Measurements from ENCODE around the gene NDC1.

NDC1 gene

GRCh38 chr1:53735681-53736080 is 102.4 kb downstream of the NDC1 start:
- Histone ChIP-seq H3K27ac (ENCODE audit: low read depth, low read length) (no peak overlapping the region), H3K27me3 (ENCODE audit: control insufficient read depth in 1 of 2, insufficient read depth in 2 of 2, low read length in 2 of 2) (peaks cover 9 to 37% of the 10 kb centered on the region in 2 donors), H3K9ac (ENCODE audit: low read length) (no peak overlapping the region), H3K9me3 (ENCODE audit: low read length) (no peaks in the 10 kb centered on the region), H3K4me3 (ENCODE audit: low read depth in 1 of 2, low read length in 2 of 2) (no peak overlapping the region), H3K4me1 (ENCODE audit: insufficient read depth, low read length) (peaks cover 8% of the 10 kb centered on the region), H3K36me3 (ENCODE audit: insufficient read depth, low read length) (no peaks in the 10 kb centered on the region)

DNA sequence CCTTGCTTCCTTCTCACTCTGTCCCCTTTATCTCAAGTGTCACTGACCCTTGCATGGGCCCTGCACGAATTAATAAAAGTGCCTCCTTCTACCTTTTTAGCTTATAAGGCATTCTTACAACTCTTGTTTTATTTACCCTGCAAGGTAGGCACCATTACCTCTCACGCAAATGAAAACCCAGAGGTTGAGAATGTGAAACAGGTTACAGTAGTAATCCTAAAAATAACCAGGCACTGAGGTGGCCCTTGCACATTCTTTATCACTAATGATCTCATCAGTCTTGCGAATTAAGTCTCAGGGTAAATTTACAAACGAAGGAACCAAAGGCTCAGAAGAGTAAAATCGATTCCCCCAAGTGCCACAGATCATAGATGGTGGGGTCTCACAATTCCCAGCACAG is 102.8 kb downstream of the NDC1 start:
- H3K9me3 ChIP-seq (ENCODE audit: low read length): no peaks in the 10 kb centered on the region
- H3K9ac ChIP-seq (ENCODE audit: low read length): no peak overlapping the region
- H3K27ac ChIP-seq (ENCODE audit: low read depth, low read length): no peak overlapping the region
- no peaks in the 10 kb centered on the region for H3K36me3 ChIP-seq (ENCODE audit: insufficient read depth, low read length)
- peaks cover 8% of the 10 kb centered on the region for H3K4me1 ChIP-seq (ENCODE audit: insufficient read depth, low read length)
- H3K27me3 ChIP-seq (ENCODE audit: control insufficient read depth in 1 of 2, insufficient read depth in 2 of 2, low read length in 2 of 2): peaks cover 9 to 33% of the 10 kb centered on the region in 2 donors
- no peak overlapping the region for H3K4me3 ChIP-seq (ENCODE audit: low read depth in 1 of 2, low read length in 2 of 2)

DNA sequence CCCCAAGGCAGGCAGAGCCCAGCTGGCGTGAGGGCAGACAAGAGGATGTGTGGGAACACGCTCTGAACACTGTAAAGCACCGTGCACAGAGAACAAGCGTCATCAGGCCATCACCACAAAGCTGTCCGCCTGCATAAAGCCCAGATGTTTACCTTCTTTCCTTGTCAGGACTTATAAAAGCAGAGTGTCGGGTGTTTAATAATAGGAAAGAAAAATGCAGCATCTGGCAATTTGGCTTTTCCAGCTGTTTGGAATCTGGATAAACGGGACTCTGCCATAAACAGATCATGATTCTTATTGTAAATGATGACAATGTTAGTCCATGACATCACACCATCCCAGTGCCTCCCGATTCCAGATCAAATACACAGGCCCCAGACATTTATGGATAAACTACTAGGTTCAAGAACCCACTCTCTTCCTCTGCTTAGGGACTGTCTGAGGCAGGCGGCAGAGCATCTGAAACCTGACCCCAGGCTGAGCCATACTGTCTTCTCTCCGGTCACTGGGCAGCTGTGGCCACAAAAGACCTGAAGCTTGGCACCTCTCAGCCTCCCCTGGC is 103.4 kb downstream of the NDC1 start:
- Histone ChIP-seq H3K27ac (ENCODE audit: low read depth, low read length) (no peak overlapping the region), H3K4me1 (ENCODE audit: insufficient read depth, low read length) (peaks cover 7% of the 10 kb centered on the region), H3K36me3 (ENCODE audit: insufficient read depth, low read length) (no peaks in the 10 kb centered on the region), H3K9ac (ENCODE audit: low read length) (no peak overlapping the region), H3K4me3 (ENCODE audit: low read depth in 1 of 2, low read length in 2 of 2) (no peak overlapping the region), H3K27me3 (ENCODE audit: control insufficient read depth in 1 of 2, insufficient read depth in 2 of 2, low read length in 2 of 2) (peaks cover 4 to 27% of the 10 kb centered on the region in 2 donors), H3K9me3 (ENCODE audit: low read length) (no peaks in the 10 kb centered on the region)

- no peak overlapping the region for H3K4me3 ChIP-seq (ENCODE audit: low read depth in 1 of 2, low read length in 2 of 2)
- peaks cover 0 to 22% of the 10 kb centered on the region in 2 donors for H3K27me3 ChIP-seq (ENCODE audit: control insufficient read depth in 1 of 2, insufficient read depth in 2 of 2, low read length in 2 of 2)
- H3K4me1 ChIP-seq (ENCODE audit: insufficient read depth, low read length): peaks cover 3% of the 10 kb centered on the region
- no peaks in the 10 kb centered on the region for H3K36me3 ChIP-seq (ENCODE audit: insufficient read depth, low read length)
- H3K27ac ChIP-seq (ENCODE audit: low read depth, low read length): no peak overlapping the region
- no peak overlapping the region for H3K9ac ChIP-seq (ENCODE audit: low read length)
- no peaks in the 10 kb centered on the region for H3K9me3 ChIP-seq (ENCODE audit: low read length)
Observed at GRCh38 chr1:53733975-53734649, 104.0 kb downstream of the NDC1 start.

DNA sequence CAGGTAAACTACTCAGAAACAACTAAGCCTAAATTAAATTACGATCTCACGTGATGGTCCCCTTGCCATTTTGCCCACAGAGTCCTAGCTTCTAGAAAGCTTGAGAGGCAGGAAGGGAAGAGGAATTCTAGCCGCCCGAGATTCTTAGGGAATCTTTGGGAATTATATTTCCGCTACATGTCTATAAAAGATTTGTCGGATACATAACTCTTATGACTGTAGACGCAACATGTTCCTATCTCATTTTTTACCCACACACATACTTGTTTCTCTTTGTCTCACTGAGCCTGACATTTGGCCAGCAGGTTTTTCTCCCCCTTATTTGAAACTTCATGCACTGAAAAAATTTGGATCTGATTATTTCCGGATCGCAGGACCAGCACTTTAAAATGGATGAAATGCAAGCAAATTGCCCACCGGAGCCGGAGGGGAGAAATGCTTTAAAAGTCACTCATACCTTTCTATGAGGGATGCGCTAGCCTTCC is 104.6 kb downstream of the NDC1 start:
- no peaks in the 10 kb centered on the region for H3K36me3 ChIP-seq (ENCODE audit: insufficient read depth, low read length)
- H3K9ac ChIP-seq (ENCODE audit: low read length): no peak overlapping the region

GRCh38 chr1:53732912-53733317 is 105.2 kb downstream of the NDC1 start:
- no peaks in the 10 kb centered on the region for H3K36me3 ChIP-seq (ENCODE audit: insufficient read depth, low read length)
- H3K4me1 ChIP-seq (ENCODE audit: insufficient read depth, low read length): no peaks in the 10 kb centered on the region
- H3K9ac ChIP-seq (ENCODE audit: low read length): no peak overlapping the region
- no peak overlapping the region for H3K27ac ChIP-seq (ENCODE audit: low read depth, low read length)
- H3K4me3 ChIP-seq (ENCODE audit: low read depth in 1 of 2, low read length in 2 of 2): no peak overlapping the region
- no peaks in the 10 kb centered on the region for H3K9me3 ChIP-seq (ENCODE audit: low read length)
- peaks cover 0 to 12% of the 10 kb centered on the region in 2 donors for H3K27me3 ChIP-seq (ENCODE audit: control insufficient read depth in 1 of 2, insufficient read depth in 2 of 2, low read length in 2 of 2)

More for the DNA sequence above, 104.6 kb downstream of the NDC1 start:
- peaks cover 0 to 18% of the 10 kb centered on the region in 2 donors for H3K27me3 ChIP-seq (ENCODE audit: control insufficient read depth in 1 of 2, insufficient read depth in 2 of 2, low read length in 2 of 2)
- H3K4me1 ChIP-seq (ENCODE audit: insufficient read depth, low read length): peaks cover 3% of the 10 kb centered on the region
- no peak overlapping the region for H3K27ac ChIP-seq (ENCODE audit: low read depth, low read length)
- no peaks in the 10 kb centered on the region for H3K9me3 ChIP-seq (ENCODE audit: low read length)
- no peak overlapping the region for H3K4me3 ChIP-seq (ENCODE audit: low read depth in 1 of 2, low read length in 2 of 2)

- no peak overlapping the region for H3K4me3 ChIP-seq (ENCODE audit: low read depth in 1 of 2, low read length in 2 of 2)
- no peaks in the 10 kb centered on the region for H3K4me1 ChIP-seq (ENCODE audit: insufficient read depth, low read length)
- H3K9ac ChIP-seq (ENCODE audit: low read length): no peak overlapping the region
- H3K36me3 ChIP-seq (ENCODE audit: insufficient read depth, low read length): no peaks in the 10 kb centered on the region
- H3K27ac ChIP-seq (ENCODE audit: low read depth, low read length): no peak overlapping the region
- peaks cover 0 to 7% of the 10 kb centered on the region in 2 donors for H3K27me3 ChIP-seq (ENCODE audit: control insufficient read depth in 1 of 2, insufficient read depth in 2 of 2, low read length in 2 of 2)
- no peaks in the 10 kb centered on the region for H3K9me3 ChIP-seq (ENCODE audit: low read length)
Observed at GRCh38 chr1:53732409-53732808, 105.7 kb downstream of the NDC1 start.

DNA sequence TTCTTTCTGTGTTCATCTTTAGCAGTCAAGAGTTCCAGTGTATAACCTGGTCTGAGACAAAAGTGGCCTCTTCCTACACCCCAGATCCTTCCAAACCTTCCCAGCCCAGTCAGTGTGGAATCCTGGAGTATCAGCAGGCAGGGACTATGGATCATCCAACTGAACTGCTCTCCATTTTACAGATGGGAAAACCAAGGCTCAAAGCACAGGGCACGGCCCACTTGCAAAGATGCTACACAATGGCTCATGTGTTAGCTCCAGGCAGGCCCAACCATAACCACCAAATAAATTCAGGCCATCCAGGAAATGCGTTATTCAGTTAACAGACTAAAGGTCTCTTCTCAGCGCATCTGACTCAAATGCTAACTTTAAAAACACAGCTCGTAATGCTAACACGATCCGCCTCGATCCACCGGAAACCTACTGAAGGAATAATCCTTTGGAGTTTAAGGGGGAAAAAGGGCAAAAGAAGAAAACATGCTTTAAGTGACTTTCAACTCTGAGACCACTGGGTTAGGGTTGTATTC is 106.3 kb downstream of the NDC1 start:
- Histone ChIP-seq H3K36me3 (ENCODE audit: insufficient read depth, low read length) (no peaks in the 10 kb centered on the region), H3K27me3 (ENCODE audit: control insufficient read depth in 1 of 2, insufficient read depth in 2 of 2, low read length in 2 of 2) (peaks cover 0 to 1% of the 10 kb centered on the region in 2 donors), H3K4me1 (ENCODE audit: insufficient read depth, low read length) (no peaks in the 10 kb centered on the region), H3K9me3 (ENCODE audit: low read length) (no peaks in the 10 kb centered on the region), H3K4me3 (ENCODE audit: low read depth in 1 of 2, low read length in 2 of 2) (no peak overlapping the region), H3K27ac (ENCODE audit: low read depth, low read length) (no peak overlapping the region), H3K9ac (ENCODE audit: low read length) (no peak overlapping the region)

GRCh38 chr1:53731043-53731600 is 107.0 kb downstream of the NDC1 start:
- H3K36me3 ChIP-seq (ENCODE audit: insufficient read depth, low read length): no peaks in the 10 kb centered on the region
- H3K4me1 ChIP-seq (ENCODE audit: insufficient read depth, low read length): no peaks in the 10 kb centered on the region
- no peak overlapping the region for H3K27ac ChIP-seq (ENCODE audit: low read depth, low read length)
- H3K9me3 ChIP-seq (ENCODE audit: low read length): no peaks in the 10 kb centered on the region
- H3K9ac ChIP-seq (ENCODE audit: low read length): no peak overlapping the region
- H3K4me3 ChIP-seq (ENCODE audit: low read depth in 1 of 2, low read length in 2 of 2): no peak overlapping the region
- no peaks in the 10 kb centered on the region for H3K27me3 ChIP-seq (ENCODE audit: control insufficient read depth in 1 of 2, insufficient read depth in 2 of 2, low read length in 2 of 2)

GRCh38 chr1:53730224-53730865 is 107.8 kb downstream of the NDC1 start:
- H3K27me3 ChIP-seq (ENCODE audit: control insufficient read depth in 1 of 2, insufficient read depth in 2 of 2, low read length in 2 of 2): no peaks in the 10 kb centered on the region
- no peak overlapping the region for H3K27ac ChIP-seq (ENCODE audit: low read depth, low read length)
- no peaks in the 10 kb centered on the region for H3K4me1 ChIP-seq (ENCODE audit: insufficient read depth, low read length)
- no peaks in the 10 kb centered on the region for H3K9me3 ChIP-seq (ENCODE audit: low read length)
- no peaks in the 10 kb centered on the region for H3K36me3 ChIP-seq (ENCODE audit: insufficient read depth, low read length)
- H3K9ac ChIP-seq (ENCODE audit: low read length): no peak overlapping the region
- H3K4me3 ChIP-seq (ENCODE audit: low read depth in 1 of 2, low read length in 2 of 2): no peak overlapping the region

DNA sequence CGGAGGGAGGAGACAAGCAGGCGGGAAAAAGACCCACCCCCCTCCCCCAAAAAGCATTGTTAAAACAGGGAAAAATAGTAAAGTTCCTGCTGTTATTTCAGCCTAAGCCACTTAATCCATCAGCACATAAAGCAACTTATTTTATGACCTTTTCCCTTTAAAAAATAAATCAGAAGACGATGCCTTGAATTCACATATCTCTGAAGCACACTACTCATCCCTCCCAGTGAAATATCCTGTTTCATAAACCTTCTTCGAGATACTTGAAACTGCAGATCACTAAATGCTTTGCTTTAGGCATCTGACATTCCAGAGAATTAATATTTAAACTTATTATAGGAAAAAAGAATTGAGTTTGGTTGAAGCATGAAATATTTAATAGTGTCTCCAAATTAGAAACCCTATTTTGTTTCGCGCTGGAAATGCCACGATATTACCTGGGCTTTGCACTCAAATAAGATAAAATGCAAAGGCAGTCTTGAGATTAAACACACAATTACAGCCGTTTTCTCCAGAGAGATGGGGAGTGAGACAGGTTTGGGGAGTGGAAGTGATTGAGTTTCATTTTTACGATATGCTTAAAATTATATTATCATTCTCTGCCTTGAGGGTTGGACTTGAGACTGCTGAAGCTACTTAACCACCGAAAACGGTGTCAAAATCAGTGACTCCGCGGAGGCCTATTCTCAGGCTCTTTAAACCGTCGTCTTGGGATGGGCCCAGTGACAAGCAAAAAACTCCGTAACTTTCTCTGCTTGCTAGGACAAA is 108.5 kb downstream of the NDC1 start:
- Histone ChIP-seq H3K4me3 (ENCODE audit: low read depth in 1 of 2, low read length in 2 of 2) (no peak overlapping the region), H3K9me3 (ENCODE audit: low read length) (no peaks in the 10 kb centered on the region), H3K4me1 (ENCODE audit: insufficient read depth, low read length) (no peaks in the 10 kb centered on the region), H3K9ac (ENCODE audit: low read length) (no peak overlapping the region), H3K27me3 (ENCODE audit: control insufficient read depth in 1 of 2, insufficient read depth in 2 of 2, low read length in 2 of 2) (no peaks in the 10 kb centered on the region), H3K27ac (ENCODE audit: low read depth, low read length) (no peak overlapping the region), H3K36me3 (ENCODE audit: insufficient read depth, low read length) (no peaks in the 10 kb centered on the region)

Measured in muscle layer of colon (tissue), 2 donors.